NAMALWA (cell line): ENCODE measurements around the gene EMP2.
"Not testable (repeated sequence)": the region's sequence is repeated elsewhere in the genome, so short reads cannot be mapped to it uniquely, and the experiment has no call there.

Experiments
- DNase-seq: peaks from one replicate; pipeline ENCODE4 v3.0.0-alpha.2; 2015; ENCODE audit warnings: low spot score

Gene EMP2, protein sequence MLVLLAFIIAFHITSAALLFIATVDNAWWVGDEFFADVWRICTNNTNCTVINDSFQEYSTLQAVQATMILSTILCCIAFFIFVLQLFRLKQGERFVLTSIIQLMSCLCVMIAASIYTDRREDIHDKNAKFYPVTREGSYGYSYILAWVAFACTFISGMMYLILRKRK

DNA sequence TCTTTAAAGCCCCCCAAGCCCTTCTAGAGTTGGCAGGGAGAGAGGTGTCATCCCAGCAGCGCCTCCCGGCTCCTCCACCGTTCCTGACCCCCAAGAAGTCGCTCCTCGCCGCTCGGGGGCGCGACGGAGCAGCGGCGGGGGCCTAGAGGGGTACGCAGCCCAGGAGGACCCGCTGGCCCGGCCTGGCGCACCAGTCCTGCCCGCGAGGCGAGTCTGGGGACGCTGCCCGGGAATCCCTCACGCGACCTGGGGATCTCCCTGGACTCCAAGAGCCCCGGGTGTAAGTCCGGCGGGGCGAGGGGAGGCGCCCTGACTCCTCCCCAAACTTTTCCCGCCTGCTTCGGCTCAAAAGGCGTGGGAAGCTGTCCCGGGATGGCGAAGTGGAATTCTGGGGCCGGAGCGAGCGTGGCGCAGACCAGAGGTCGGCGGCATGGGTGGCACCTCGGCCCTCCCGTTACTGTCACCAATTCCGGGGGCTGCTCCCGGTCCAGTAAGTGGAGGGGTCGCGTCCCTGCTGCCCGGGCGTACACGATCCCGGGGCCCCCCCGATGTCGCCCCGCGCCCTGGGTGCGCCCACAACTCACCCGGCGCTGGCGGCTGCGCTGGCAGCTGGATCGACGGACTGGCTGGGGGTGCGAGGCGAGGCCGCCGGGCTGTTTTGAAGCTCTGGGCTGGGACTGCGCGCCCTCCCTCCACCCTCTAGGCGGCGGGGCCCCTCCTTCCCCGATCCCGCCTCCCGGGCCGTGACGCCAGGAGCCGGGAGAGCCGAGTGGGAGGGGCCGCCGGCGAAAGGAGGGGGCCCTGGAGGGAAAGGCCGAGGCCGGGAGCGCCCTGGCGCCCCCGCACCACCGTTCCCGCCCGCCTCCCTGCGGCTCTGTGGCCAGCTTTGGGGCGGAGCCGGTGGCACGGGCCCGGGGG is at the start of gene EMP2:
TSS of gene EMP2 (minus strand) at position 634 of the 918 bp plus-strand sequence. CDS start 32,981 bp downstream, outside the sequence.
- DNase-seq: no peak

DNA sequence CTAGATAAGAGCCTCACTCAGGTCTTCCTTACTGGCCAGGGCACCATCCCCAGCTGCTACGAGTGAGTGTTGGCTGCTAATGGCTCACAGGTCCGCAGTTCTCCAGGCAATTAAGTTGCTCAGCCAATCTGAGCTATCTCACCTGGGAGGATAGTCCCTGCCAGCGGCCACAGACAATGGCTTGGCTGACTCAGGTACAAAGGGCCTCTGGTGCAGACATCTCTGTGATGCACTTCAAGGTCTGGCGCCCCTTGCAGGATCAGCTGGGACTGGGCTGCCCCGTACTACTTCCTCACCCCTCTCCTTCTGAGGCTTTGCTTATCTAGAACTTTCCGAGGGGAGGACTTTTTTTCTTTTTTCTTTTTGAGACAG is 49.2 kb upstream of the EMP2 start:
- no peak for DNase-seq

DNA sequence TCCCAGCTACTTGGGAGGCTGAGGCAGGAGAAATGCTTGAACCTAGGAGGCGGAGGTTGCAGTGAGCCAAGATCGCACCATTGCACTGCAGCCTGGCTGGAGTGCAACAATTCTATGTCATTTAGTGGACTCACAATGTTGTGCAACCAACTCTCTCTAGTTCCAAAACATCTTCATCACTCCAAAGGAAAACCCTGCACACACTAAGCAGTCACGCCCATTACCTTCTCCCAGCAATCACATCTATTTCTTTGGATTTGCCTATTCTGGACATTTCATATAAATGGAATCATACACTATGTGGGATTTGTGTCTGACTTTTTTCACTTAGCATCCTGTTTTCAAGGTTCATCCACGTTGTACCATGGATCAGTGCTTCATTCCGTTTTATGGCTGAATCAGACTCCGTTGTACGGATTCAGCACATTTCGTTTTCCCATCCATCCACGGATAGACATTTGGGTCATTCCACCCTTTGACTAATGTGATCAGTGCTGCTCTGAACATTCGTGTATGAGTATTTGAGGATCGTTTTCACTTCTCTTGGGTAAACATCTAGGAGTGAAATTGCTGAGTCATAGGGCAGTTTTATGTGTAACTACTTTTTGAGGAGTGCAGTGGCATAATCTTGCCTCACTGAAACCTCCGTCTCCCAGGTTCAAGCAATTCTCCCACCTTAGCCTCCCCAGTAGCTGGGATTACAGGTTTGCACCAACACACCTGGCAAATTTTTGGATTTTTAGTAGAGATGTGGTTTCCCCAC is 45.4 kb upstream of the EMP2 start:
- no peak for DNase-seq

DNA sequence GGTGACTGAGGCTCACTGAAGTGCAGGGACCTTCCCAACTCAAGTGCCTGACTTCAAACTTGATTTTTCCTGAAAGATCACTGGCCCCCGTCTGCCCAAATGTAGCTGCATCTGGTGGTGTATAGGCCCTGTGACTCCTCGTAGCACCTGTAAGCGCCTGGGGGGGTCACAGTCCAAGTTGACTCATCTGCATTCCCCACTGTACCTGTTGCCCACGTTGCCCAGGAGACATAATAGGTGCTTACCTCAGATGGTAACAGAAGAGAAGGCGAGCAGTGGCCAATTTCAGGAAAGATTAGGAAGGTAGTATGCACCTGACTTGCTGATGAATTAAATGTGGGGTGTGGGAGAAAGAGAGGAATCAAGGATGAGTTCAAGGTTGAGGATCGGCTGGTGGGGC is 44.1 kb upstream of the EMP2 start:
- DNase-seq: no peak

DNA sequence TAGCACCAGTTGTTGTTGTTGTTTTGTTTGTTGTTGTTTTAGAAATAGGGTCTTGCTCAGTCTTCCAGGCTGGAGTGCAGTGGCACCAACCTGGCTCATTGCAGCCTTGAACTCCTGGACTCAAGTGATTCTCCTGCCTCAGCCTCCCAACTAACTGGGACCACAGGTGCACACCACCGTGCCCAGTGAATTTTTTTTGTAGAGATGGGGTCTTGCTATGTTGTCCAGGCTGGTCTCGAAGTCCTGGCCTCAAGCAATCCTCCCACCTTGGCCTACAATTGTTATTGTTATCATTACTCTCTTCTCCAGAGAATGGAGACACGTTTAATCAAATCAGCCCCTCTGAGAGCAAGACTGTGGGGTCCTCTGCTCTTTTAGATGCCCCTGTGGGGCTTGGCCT is 42.7 kb upstream of the EMP2 start:
- DNase-seq: no peak

DNA sequence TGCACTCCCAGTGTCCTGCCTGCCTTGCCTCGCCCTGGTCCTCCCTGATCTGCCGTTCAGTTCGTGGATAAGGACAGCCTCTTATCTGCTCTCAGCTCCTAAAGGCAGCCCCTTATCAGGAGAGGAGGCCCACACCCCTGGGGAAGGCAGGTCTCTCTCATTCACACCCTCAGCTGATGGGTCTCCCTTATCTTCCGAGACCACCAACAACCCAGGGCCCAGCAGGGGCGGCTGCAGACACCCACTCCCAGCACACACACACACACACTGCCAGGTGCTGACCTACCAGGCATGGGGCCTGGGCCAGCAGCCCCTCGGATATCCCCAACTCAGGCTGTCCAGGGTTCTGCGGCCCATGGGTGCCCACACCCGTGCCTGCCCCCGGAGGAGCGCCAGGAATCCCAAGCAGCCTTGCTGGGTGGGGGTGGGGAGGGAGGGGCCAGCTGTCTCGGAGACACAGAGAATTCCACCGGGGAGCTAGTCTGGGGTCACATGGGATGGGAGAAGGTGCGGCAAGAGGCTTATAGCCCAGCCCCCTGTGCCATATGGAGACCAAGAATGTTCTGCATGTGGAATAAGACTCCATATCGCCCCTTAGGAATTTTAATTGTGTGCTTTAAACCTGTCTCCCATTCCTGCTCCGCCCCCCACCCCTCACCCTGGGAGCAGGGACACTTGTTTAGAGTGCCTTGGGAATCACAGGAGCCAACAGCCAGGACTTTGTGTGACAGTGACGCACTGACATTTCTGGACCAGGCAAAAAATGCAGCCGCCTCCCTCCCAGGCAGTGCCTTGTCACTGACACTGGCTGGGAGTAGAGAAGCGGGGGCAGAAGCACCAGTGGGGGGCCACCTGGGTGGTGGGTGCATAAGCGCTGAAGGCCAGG is 41.9 kb upstream of the EMP2 start:
- no peak for DNase-seq

DNA sequence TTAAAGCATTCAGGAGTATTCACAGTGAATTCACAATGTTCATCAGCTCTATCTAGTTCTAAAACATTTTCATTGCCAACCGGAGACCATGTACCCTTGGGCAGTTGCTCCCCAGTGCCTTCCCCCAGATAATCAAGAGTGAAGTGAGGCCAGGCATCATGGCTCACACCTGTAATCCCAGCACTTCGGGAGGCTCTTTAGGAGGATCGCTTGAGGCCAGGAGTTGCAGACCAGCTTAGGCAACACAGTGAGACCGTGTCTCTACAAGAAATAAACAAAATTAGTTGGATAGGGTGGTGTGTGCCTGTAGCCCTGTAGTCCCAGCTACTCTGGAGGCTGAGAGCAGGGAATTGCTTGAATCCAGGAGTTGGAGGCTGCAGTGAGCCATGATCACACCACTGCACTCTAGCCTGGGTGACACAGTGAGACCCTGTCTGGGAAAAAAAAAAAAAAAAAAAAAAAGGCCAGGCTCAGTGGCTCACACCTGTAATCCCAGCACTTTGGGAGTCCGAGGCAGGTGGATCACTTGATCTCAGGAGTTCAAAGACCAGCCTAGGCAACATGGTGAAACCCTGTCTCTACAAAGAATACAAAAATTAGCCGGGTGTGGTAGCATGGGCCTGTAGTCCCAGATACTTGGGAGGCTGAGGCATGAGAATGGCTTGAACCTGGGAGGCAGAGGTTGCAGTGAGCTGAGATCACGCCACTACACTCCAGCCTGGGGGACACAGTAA is 41.0 kb upstream of the EMP2 start:
- DNase-seq: not testable (repeated sequence)

DNA sequence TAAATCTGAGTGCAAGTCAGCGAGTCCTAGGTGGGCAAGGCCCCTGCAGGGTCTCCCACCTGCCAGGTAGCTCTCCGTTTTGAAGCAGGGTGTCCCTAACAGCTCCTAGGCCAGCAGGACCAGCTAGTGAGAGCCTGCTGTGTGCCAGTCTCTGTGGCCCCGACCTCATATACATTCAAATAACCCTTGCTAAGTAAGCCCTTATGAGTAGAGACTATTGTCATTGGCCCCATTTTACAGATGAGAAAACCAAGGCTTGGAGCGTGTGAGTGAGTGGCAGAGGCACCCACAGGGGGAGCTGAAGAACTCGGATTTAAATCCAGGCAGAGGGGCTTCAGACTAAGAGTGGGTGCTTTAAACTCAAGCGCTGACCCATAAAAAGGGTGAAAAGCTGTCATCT is 39.7 kb upstream of the EMP2 start:
- DNase-seq: no peak

DNA sequence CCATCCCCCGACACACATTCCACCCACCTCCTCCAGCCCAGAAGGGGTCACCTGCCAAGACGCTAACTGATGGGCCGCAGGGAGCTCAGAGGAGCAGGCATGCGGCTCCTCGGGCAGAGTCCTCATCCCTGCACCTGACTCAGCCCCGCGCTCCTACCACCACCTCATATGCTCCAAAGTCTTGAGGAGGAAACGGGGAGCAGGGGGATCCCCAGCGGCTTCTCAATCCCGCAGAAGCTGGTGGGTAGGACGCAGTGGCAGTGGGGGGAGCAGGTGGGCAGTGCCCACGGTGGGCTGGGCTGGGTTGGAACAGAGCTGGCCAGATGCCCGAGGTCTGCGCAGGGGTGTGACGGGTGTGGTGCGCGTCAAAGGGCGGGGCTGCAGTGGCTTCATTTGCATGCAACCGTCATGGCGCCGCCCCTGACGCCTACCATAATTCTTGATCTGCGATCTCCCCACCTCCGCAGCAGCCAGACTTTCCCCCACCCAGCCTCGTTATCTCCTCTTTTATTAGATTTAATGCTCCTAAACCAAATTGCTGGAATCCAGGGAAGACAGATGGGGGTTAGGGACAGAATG is 39.0 kb upstream of the EMP2 start:
- DNase-seq: no peak

DNA sequence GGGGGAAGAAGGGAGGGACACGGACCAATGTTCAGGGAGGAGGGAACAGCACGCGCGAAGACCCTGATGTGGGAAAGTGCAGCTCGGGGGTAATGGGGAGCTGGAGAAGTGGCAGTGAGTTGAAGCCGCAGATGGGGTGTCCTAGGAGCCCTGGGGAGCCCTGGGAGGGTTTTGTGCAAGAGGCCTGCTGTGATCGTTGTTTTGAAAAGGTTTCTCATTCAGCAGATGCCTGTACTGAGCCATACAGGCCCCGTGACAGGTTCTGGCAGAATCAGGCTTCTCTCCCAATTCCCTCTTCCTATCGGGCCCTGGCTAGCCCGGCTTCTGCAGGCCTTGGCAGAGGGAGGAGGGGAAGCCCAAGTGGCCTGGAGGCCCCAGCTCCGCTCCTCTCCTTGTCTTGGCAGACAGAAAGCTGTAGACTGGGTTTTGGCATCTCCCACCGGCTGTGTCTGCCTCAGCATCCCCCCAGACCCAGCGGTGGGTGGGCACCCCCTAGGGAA is 38.4 kb upstream of the EMP2 start:
- DNase-seq: no peak

DNA sequence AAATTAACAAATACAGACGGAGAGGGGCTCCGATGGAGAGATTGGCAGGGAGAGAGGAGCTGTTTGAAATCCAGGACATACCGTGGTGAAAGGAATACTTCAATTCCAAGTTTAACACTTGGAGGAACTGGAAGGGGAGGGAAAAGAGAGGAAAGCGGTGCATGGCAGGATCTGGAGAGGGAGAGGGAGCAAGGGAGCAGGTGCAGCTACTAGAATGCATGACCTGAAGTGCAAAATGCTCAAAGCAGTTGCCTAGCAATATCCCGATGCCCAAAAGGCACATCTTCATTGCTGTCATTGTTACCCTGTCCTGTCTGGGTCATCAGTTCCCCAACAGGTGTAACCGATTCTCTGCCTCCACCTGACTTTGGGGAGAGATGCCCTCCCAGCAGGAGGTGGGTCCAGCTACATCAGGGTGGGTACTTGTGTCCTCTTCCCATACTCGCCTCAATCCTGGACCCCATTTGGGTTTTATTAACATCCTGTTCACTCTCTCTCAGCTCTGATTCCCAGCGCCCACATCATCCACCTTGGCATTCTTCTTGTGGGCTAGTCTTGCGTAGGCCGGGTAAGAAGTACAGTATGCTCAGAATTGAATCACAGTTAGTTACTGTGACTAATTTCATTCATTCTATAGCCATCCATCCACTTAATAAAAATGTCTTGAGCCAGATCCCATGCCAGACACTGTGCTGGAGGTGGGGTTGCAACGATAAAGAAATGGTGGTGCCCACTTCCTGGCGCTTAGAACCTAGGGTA is 37.4 kb upstream of the EMP2 start:
- DNase-seq: no peak

DNA sequence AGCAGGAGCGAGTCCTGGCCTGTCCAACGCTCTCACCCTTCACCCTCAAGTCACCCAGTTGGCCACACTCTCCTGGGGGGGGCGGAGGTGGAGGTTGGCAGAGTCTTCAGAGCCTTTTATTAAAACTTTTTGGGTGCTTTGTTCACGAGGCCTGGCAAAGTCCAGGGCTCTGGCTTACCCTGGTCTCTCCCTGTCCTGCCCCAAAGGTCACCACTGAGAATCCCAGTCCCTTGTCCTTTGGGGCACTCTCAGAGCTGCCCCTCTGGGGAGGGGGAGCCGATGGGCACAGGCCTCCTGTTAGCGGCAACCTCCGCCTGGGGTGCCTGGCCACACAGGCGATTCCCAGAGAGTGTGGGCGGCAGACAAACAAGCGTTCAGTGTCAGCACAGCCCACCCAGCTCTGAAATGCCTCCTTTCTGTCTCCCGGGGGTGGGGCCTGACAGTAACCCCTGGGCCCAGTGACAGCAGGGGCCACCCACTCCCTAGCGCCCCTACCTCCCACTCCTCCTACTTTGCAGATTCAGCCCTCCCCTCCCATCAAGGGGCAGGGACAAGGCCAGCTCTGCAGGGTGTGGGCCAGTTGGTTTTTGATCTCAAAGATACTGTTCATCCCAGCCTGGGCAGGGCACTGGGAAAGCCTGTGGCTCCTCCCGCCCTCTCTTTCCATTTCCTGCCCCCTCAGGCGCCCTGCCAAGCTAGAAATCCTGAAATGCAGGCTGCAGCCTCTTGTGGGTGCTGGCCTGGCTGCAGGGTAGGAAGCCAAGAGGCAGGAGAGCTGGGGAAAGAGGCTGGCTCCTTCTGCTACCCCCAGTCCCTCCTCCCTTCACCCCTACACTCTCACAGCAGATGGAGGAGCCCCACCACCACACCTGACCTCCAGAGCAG is 36.6 kb upstream of the EMP2 start:
- no peak for DNase-seq

DNA sequence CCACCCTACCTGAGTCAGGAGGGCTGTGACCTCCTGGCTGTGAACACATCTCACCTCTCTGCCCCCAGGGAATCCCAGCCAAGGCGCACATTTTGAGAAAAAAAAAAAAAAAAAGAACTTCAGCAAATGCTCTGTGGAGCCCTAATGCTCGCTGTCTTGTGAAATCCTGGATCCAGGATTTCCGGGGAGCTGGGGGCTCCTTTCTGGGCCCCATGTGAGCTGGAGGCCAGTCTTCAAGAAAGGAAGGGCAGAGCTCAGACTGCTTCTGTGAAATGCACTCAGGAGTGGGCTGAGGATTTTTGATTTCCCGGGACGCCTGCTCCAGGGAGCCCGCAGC is 36.0 kb upstream of the EMP2 start:
- DNase-seq: no peak

DNA sequence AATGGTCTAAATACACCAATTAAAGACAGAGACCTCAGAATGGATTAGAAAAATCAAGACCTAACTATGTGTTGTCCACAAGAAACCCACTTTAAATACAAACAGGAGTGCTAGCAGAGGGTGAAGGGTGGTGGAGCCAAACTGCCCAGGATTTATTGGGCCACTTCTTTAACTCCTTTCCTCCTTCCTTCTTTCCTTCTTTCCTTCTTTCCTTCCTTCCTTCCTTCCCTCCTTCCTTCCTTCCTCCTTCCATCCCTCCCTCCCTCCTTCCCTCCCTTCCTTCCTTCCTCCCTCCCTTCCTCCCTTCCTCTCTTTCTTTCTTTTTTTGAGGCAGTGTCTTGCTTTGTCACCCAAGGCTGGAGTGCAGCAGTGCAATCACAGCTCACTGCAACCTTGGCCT is 34.3 kb upstream of the EMP2 start:
- DNase-seq: no peak

DNA sequence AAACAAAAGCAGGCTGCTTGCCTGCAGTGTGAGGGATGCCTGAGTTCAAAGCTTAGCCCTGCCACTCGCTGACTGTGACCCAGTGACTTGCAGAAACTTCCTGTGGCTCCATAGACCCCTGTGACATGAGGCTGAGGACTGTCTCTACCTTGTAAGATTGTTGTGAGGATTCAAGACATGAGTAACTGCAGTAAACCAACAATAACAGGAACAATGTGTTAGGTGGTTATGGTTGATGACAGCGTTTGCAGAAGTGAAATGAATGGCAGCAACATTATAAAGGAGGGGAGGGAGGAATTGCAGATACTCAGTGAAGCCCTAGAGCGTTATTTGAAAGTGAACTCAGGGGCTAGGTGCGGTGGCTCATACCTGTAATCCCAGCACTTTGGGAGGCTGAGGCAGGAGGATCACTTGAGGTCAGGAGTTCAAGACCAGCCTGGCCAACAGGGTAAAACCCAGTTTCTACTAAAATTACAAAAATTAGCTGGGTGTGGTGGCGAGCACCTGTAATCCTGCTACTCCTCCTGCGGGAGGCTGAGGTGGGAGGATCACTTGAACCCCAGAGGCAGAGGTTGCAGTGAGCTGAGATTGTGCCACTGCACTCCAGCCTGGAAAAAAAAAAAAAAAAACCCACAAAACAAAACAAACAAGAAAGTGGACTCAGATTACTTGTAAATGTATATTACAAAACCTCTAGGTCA is 33.5 kb upstream of the EMP2 start:
- no peak for DNase-seq

DNA sequence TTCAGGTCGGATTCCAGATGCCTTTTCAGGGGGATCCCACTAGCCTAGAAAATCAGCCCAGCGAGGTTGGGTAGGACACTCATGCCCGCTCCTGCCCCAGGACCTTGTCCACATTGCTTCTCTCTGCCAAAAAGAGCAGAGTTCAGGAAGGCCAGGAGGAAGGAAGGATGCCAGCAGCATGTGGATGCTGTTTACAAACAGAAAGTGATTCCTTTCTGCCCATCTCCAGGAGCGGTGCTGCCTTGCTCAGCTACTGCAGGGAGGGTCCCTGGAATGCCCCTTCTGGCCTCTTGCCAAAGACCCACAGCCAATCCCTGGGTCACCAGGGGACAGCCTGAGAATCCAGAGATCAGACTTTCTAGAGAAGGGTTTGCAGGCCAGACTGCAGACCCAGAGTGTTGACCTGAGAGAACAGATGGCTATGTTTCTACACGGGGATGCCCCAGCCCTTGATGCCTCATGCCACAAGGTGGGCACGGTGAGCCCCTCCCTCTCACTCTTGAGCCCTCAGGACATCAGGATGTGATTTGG is 32.3 kb upstream of the EMP2 start:
- no peak for DNase-seq

DNA sequence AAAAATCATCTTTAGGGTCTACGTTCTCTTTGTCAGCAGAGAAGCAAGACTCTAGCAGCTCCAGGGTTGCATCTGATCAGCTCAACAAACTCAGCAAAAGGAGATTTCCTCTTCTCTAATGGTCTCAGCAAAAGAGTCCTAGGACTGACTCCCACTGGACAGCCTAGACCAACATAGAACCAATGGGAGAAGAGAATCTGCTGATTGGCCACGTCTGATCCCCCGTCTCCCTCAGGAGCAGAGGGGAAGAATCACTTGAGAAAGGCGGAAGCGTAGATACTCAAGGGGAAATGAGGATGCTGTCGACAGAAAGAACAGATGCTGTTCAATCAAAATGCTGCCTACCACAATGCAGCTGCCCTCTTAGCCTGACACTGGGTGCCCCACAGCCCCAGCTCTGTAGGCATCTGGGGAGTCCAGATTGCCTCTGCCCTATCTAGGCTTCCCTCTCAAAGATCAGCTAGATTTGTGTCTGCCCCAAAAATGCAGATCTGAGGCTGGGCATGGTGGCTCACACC is 31.5 kb upstream of the EMP2 start:
- DNase-seq: no peak
